Common myeloid progenitor, CD34-positive (primary cell): ENCODE data around the gene FXYD6.

Experiments
- CTCF ChIA-PET: fragments of 350-600 bp; sonication (Branson Sonifier 250); formaldehyde crosslinking; loops from one replicate; lab custom pipeline; 2021; ENCODE audit warnings: antibody characterized with exemption; lab: Charles Lee
- POLR2A ChIA-PET: fragments of 350-600 bp; sonication (Branson Sonifier 250); formaldehyde crosslinking; loops from one replicate; lab custom pipeline; 2021; ENCODE audit warnings: antibody characterized with exemption; lab: Charles Lee
- DNase-seq, 3 donors: peaks; one replicate each; pipeline versions ENCODE4 v3.0.0 to v3.0.0-alpha.2; 2013
- H3K27ac ChIP-seq, 2 experiments: 1 replicate in 1 of 2; 2 replicates in 1 of 2; pipeline ENCODE4 v1.7.0; 2013; ENCODE audit warnings: inconsistent platforms in 2 of 2, low read length in 2 of 2, mild to moderate bottlenecking in 2 of 2, low read depth in 1 of 2, moderate library complexity in 1 of 2; ENCODE audit not compliant: severe bottlenecking in 2 of 2, insufficient read depth in 1 of 2, poor library complexity in 1 of 2
- H3K27me3 ChIP-seq, 5 experiments: replicated peaks in 2 of 5; 1 replicate in 3 of 5; 2 replicates in 2 of 5; pipeline versions ENCODE4 v1.6.1 to v1.7.0; 2013; ENCODE audit warnings: low read length in 4 of 5, mild to moderate bottlenecking in 2 of 5, moderate library complexity in 2 of 5, inconsistent platforms in 1 of 5; ENCODE audit not compliant: insufficient read depth in 5 of 5, control insufficient read depth in 4 of 5
- H3K36me3 ChIP-seq, 4 experiments: 1 replicate in 2 of 4; 2 replicates in 2 of 4; pipeline versions ENCODE4 v1.6.1 to v1.7.0; 2013; ENCODE audit warnings: low read length in 3 of 4, control low read depth in 1 of 4, mild to moderate bottlenecking in 1 of 4; ENCODE audit not compliant: control insufficient read depth in 4 of 4, insufficient read depth in 4 of 4
- H3K4me1 ChIP-seq, 4 experiments: 1 replicate in 3 of 4; 2 replicates in 1 of 4; pipeline versions ENCODE4 v1.6.1 to v1.7.1; 2013; ENCODE audit warnings: low read length in 3 of 4, mild to moderate bottlenecking in 3 of 4, control low read depth in 1 of 4, inconsistent platforms in 1 of 4, moderate library complexity in 1 of 4; ENCODE audit not compliant: control insufficient read depth in 4 of 4, insufficient read depth in 4 of 4; ENCODE audit errors: control extremely low read depth in 1 of 4
- H3K4me3 ChIP-seq, 7 experiments: 1 replicate in 4 of 7; 2 replicates in 3 of 7; pipeline versions ENCODE4 v1.5.1 to v1.7.0; 2013; ENCODE audit warnings: mild to moderate bottlenecking in 7 of 7, low read length in 6 of 7, moderate library complexity in 6 of 7, inconsistent platforms in 2 of 7, low read depth in 2 of 7, control low read depth in 1 of 7; ENCODE audit not compliant: insufficient read depth in 4 of 7, control insufficient read depth in 1 of 7; ENCODE audit errors: extremely low read depth in 1 of 7
- H3K9me3 ChIP-seq, 5 experiments: 1 replicate in 4 of 5; 2 replicates in 1 of 5; pipeline versions ENCODE4 v1.6.1 to v1.7.1; 2013; ENCODE audit warnings: low read length in 4 of 5, mild to moderate bottlenecking in 2 of 5, inconsistent platforms in 1 of 5, low read depth in 1 of 5, moderate library complexity in 1 of 5; ENCODE audit not compliant: control insufficient read depth in 4 of 5, insufficient read depth in 2 of 5; ENCODE audit errors: control extremely low read depth in 1 of 5
- WGBS: methylation state at CpG from one replicate; pipeline ENCODE4 v1.1.5; 2013; ENCODE audit not compliant: insufficient coverage; 5-methylcytosine and 5-hydroxymethylcytosine counted together

Gene FXYD6

GRCh38 chr11:117888139-117888566, 11.7 kb upstream of the FXYD6 start:
- ChIA-PET POLR2A (no interaction called here), CTCF (interaction anchor here (1.0 kb wide), 2 partner anchors 12 to 21 kb away, joined by 3 to 4 read pairs; partner anchors contain the start of gene FXYD6)
- Histone ChIP-seq H3K27ac (no peak overlapping the region), H3K9me3 (peaks cover 0 to 3% (median 0%) of the 10 kb centered on the region in 5 experiments), H3K4me3 (no peak overlapping the region), H3K4me1 (no peaks in the 10 kb centered on the region), H3K27me3 (no peaks in the 10 kb centered on the region), H3K36me3 (no peaks in the 10 kb centered on the region)
- DNase-seq = no peak
- 97% methylated on average over 8 of the region's 8 CpGs for WGBS

- ChIA-PET POLR2A (no interaction called here), CTCF (no interaction called here)
- Histone ChIP-seq H3K9me3 (peaks cover 0 to 3% (median 0%) of the 10 kb centered on the region in 5 experiments), H3K4me1 (no peaks in the 10 kb centered on the region), H3K27me3 (no peaks in the 10 kb centered on the region), H3K36me3 (no peaks in the 10 kb centered on the region), H3K27ac (no peak overlapping the region), H3K4me3 (no peak overlapping the region)
- DNase-seq = no peak
- WGBS = 98% methylated on average over 5 of the region's 9 CpGs
Observed at GRCh38 chr11:117887431-117888138, 11.1 kb upstream of the FXYD6 start.

- Histone ChIP-seq H3K4me1 (no peaks in the 10 kb centered on the region), H3K4me3 (no peak overlapping the region), H3K27ac (no peak overlapping the region), H3K27me3 (no peaks in the 10 kb centered on the region), H3K9me3 (peaks cover 0 to 3% (median 0%) of the 10 kb centered on the region in 5 experiments), H3K36me3 (no peaks in the 10 kb centered on the region)
- CTCF ChIA-PET = interaction anchor here (1.0 kb wide), 1 partner anchor 43 kb away, joined by 3 read pairs; no protein-coding TSS in a partner anchor
- DNase-seq = no peak
- 90% methylated on average over 9 of the region's 11 CpGs for WGBS
- POLR2A ChIA-PET = no interaction called here
Observed at GRCh38 chr11:117885777-117886176, 9.3 kb upstream of the FXYD6 start.

- H3K4me3 ChIP-seq = no peak overlapping the region
- 96% methylated on average over 6 of the region's 7 CpGs for WGBS
- no peaks in the 10 kb centered on the region for H3K36me3 ChIP-seq
- no peak for DNase-seq
- peaks cover 0 to under 1% (median 0%) of the 10 kb centered on the region in 5 experiments for H3K9me3 ChIP-seq
- POLR2A ChIA-PET = no interaction called here
- CTCF ChIA-PET = interaction anchor here (1.0 kb wide), 1 partner anchor 42 kb away, joined by 3 read pairs; no protein-coding TSS in a partner anchor
- no peaks in the 10 kb centered on the region for H3K4me1 ChIP-seq
- H3K27ac ChIP-seq = no peak overlapping the region
- H3K27me3 ChIP-seq = no peaks in the 10 kb centered on the region
Observed at GRCh38 chr11:117884994-117885393, 8.5 kb upstream of the FXYD6 start.

GRCh38 chr11:117883063-117883462, 6.6 kb upstream of the FXYD6 start:
- Histone ChIP-seq H3K4me3 (no peak overlapping the region), H3K36me3 (no peaks in the 10 kb centered on the region), H3K27ac (no peak overlapping the region), H3K4me1 (no peaks in the 10 kb centered on the region), H3K27me3 (peaks cover 0 to 12% (median 2%) of the 10 kb centered on the region in 5 experiments), H3K9me3 (no peaks in the 10 kb centered on the region)
- ChIA-PET CTCF (interaction anchor here (1.1 to 1.2 kb wide), 2 partner anchors 20 to 22 kb away, joined by 3 to 5 read pairs; no protein-coding TSS in a partner anchor), POLR2A (no interaction called here)
- DNase-seq = no peak
- WGBS = 100% methylated on average over 2 of the region's 3 CpGs

- WGBS = 67% methylated on average over 9 of the region's 11 CpGs
- no peak overlapping the region for H3K4me3 ChIP-seq
- CTCF ChIA-PET = interaction anchor here (1.1 to 1.2 kb wide), 2 partner anchors 21 to 22 kb away, joined by 3 to 5 read pairs; no protein-coding TSS in a partner anchor
Observed at GRCh38 chr11:117882311-117882905, 6.0 kb upstream of the FXYD6 start.

GRCh38 chr11:117881217-117881616, 4.8 kb upstream of the FXYD6 start:
- peaks cover 0 to 9% (median 7%) of the 10 kb centered on the region in 4 experiments for H3K4me1 ChIP-seq

More at GRCh38 chr11:117882311-117882905, 6.0 kb upstream of the FXYD6 start:
- POLR2A ChIA-PET = no interaction called here
- Histone ChIP-seq H3K36me3 (no peaks in the 10 kb centered on the region), H3K4me1 (no peaks in the 10 kb centered on the region), H3K27ac (no peak overlapping the region), H3K27me3 (peaks cover 0 to 18% (median 5%) of the 10 kb centered on the region in 5 experiments), H3K9me3 (no peaks in the 10 kb centered on the region)
- DNase-seq = no peak

More at GRCh38 chr11:117881217-117881616, 4.8 kb upstream of the FXYD6 start:
- ChIA-PET POLR2A (no interaction called here), CTCF (interaction anchor here (0.7 to 1.0 kb wide), 2 partner anchors 8 to 66 kb away, joined by 3 read pairs; no protein-coding TSS in a partner anchor)
- no peaks in the 10 kb centered on the region for H3K9me3 ChIP-seq
- peak in 2 of 3 donors; percentile 15 to 16 for DNase-seq
- no peak overlapping the region for H3K27ac ChIP-seq
- no peaks in the 10 kb centered on the region for H3K36me3 ChIP-seq
- 96% methylated on average over 4 of the region's 5 CpGs for WGBS
- peaks cover 0 to 28% (median 10%) of the 10 kb centered on the region in 5 experiments for H3K27me3 ChIP-seq
- no peak overlapping the region for H3K4me3 ChIP-seq
